HEK293 (cell line): Measurements from ENCODE around the gene COX5A.

Source experiments
- MEIS1 ChIP-seq: sonication (generic); formaldehyde crosslinking; IDR thresholded peaks from 2 replicates; pipeline ENCODE4 v1.8.1; 2022; ENCODE audit warnings: missing genetic modification reagents, mild to moderate bottlenecking, borderline replicate concordance
- SP3 ChIP-seq: fragments of 450-650 bp; formaldehyde crosslinking; IDR thresholded peaks from 2 replicates; pipeline ENCODE4 v1.5.1; 2016; ENCODE audit warnings: missing biosample characterization, missing genetic modification characterization
- TCF7L2 ChIP-seq: IDR thresholded peaks from 2 replicates; pipeline ENCODE4 v1.6.1; 2011; ENCODE audit warnings: low read depth, mild to moderate bottlenecking, inconsistent platforms, low read length, moderate library complexity, borderline replicate concordance
- ZBTB48 ChIP-seq: fragments of 450-650 bp; formaldehyde crosslinking; IDR thresholded peaks from 2 replicates; pipeline ENCODE4 v1.5.1; 2016; ENCODE audit warnings: missing biosample characterization, missing genetic modification characterization
- ZFP3 ChIP-seq: fragments of 450-650 bp; formaldehyde crosslinking; IDR thresholded peaks from 2 replicates; pipeline ENCODE4 v1.5.1; 2016; ENCODE audit warnings: low read depth, missing biosample characterization, missing genetic modification characterization
- ZNF121 ChIP-seq: fragments of 450-650 bp; formaldehyde crosslinking; IDR thresholded peaks from 2 replicates; pipeline ENCODE4 v1.5.1; 2016; ENCODE audit warnings: missing biosample characterization, missing genetic modification characterization
- ZNF174 ChIP-seq: fragments of 450-650 bp; formaldehyde crosslinking; IDR thresholded peaks from 2 replicates; pipeline ENCODE4 v1.5.0; 2017; ENCODE audit warnings: missing biosample characterization, mild to moderate bottlenecking, missing genetic modification characterization
- ZNF184 ChIP-seq: fragments of 450-650 bp; IDR thresholded peaks from 2 replicates; pipeline ENCODE4 v1.5.1; 2018; ENCODE audit warnings: missing biosample characterization, mild to moderate bottlenecking, missing genetic modification characterization
- ZNF350 ChIP-seq: fragments of 450-650 bp; formaldehyde crosslinking; IDR thresholded peaks from 2 replicates; pipeline ENCODE4 v1.5.0; 2017; ENCODE audit warnings: missing biosample characterization, mild to moderate bottlenecking, missing genetic modification characterization
- ZNF423 ChIP-seq: fragments of 450-650 bp; formaldehyde crosslinking; IDR thresholded peaks from 2 replicates; pipeline ENCODE4 v1.5.1; 2016; ENCODE audit warnings: missing biosample characterization, missing genetic modification characterization
- ZNF571 ChIP-seq: fragments of 450-650 bp; formaldehyde crosslinking; IDR thresholded peaks from 2 replicates; pipeline ENCODE4 v1.5.0; 2017; ENCODE audit warnings: missing biosample characterization, missing genetic modification characterization
- ZNF626 ChIP-seq: fragments of 450-650 bp; sonication (Bioruptor Pico); formaldehyde crosslinking; IDR thresholded peaks from 2 replicates; pipeline ENCODE4 v1.5.1; 2018; ENCODE audit warnings: missing biosample characterization, missing genetic modification characterization, inconsistent platforms
- ZNF670 ChIP-seq: fragments of 450-650 bp; formaldehyde crosslinking; IDR thresholded peaks from 2 replicates; pipeline ENCODE4 v1.5.1; 2016; ENCODE audit warnings: missing biosample characterization, missing genetic modification characterization, low read depth
- ZNF76 ChIP-seq: fragments of 450-650 bp; formaldehyde crosslinking; IDR thresholded peaks from 2 replicates; pipeline ENCODE4; 2016; ENCODE audit warnings: low read depth, missing biosample characterization, missing genetic modification characterization, borderline replicate concordance
- ZNF768 ChIP-seq: fragments of 450-650 bp; formaldehyde crosslinking; IDR thresholded peaks from 2 replicates; pipeline ENCODE4 v1.5.1; 2018; ENCODE audit warnings: missing biosample characterization, mild to moderate bottlenecking, missing genetic modification characterization
- ZNF776 ChIP-seq: fragments of 450-650 bp; formaldehyde crosslinking; IDR thresholded peaks from 2 replicates; pipeline ENCODE4 v1.5.0; 2017; ENCODE audit warnings: missing biosample characterization, missing genetic modification characterization, borderline replicate concordance
- ZNF777 ChIP-seq: fragments of 450-650 bp; formaldehyde crosslinking; IDR thresholded peaks from 2 replicates; pipeline ENCODE4 v1.5.1; 2017; ENCODE audit warnings: missing biosample characterization, missing genetic modification characterization, borderline replicate concordance
- ZNF792 ChIP-seq: fragments of 450-650 bp; formaldehyde crosslinking; IDR thresholded peaks from 2 replicates; pipeline ENCODE4 v1.5.1; 2016; ENCODE audit warnings: missing biosample characterization, missing genetic modification characterization
- ZSCAN30 ChIP-seq: fragments of 450-650 bp; IDR thresholded peaks from 2 replicates; pipeline ENCODE4 v1.5.1; 2018; ENCODE audit warnings: missing biosample characterization, mild to moderate bottlenecking, missing genetic modification characterization, moderate library complexity
- TF ChIP-seq, protein P1 (sequence below): fragments of 450-650 bp; formaldehyde crosslinking; optimal IDR thresholded peaks from 2 replicates; pipeline ENCODE3; 2016; ENCODE audit warnings: missing biosample characterization, mild to moderate bottlenecking, missing genetic modification characterization
- TF ChIP-seq, protein P2 (sequence below): fragments of 450-650 bp; formaldehyde crosslinking; IDR thresholded peaks from 2 replicates; pipeline ENCODE4 v1.5.1; 2017; ENCODE audit warnings: missing biosample characterization, mild to moderate bottlenecking, missing genetic modification characterization, moderate library complexity
- TF ChIP-seq, protein P3 (sequence below): sonication (generic); formaldehyde crosslinking; IDR thresholded peaks from 2 replicates; pipeline ENCODE4 v1.8.1; 2022; ENCODE audit warnings: mild to moderate bottlenecking, moderate library complexity, missing genetic modification reagents
- TF ChIP-seq, protein P4 (sequence below): fragments of 450-650 bp; formaldehyde crosslinking; conservative IDR thresholded peaks from 2 replicates; pipeline ENCODE4 v1.5.1; 2016; ENCODE audit warnings: low read depth, missing biosample characterization, missing genetic modification characterization
- TF ChIP-seq, protein P5 (sequence below): fragments of 450-650 bp; formaldehyde crosslinking; IDR thresholded peaks from 2 replicates; pipeline ENCODE4 v1.5.1; 2017; ENCODE audit warnings: missing biosample characterization, missing genetic modification characterization
- TF ChIP-seq, protein P6 (sequence below): fragments of 450-650 bp; formaldehyde crosslinking; IDR thresholded peaks from 2 replicates; pipeline ENCODE4 v1.5.1; 2016; ENCODE audit warnings: missing biosample characterization, missing genetic modification characterization

COX5A gene

DNA sequence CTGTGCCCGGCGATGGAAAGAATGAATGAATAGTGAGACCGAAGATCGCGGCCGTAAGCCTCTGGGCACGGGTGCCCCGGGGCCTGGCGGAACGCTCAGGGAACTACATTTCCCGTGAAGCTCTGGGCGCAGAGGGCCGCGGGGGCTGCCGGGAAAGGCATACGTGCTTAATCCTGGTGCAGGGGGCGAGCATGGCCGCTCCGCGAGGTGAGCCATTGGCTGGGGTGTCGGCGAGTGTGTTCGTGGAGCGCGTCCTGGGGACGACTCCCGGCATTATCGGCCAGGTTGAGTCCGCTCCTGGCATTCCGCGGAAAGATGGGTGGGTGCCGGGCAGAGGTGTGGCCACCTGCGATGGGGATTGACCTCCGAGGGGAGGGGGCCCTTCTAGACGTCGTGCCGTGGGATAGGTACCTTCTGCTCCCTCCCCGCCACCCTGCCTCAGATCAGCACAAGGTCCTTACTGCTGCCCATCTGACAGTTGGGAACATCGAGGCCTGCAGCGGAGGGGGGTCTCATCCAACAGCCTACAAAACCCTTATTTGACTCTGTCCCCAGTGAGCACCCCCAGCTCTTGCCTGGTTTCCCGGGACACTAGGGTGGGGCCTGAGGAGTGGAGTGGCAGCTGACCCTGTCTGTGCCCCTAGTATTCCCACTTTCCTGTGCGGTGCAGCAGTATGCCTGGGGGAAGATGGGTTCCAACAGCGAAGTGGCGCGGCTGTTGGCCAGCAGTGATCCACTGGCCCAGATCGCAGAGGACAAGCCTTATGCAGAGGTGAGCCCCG lies 47.8 kb downstream of the COX5A start, which contains the start of gene MPI (continued):
- TF ChIP-seq ZNF423 (tag by site-specific recombination): peak; percentile 42
- no peak for TF ChIP-seq ZNF184
- no peak for TF ChIP-seq ZFP3 (tag by site-specific recombination)
- TF ChIP-seq MEIS1: no peak
- peak; percentile 86 for TF ChIP-seq ZBTB48 (tag by site-specific recombination)
- TF ChIP-seq, protein P1, sequence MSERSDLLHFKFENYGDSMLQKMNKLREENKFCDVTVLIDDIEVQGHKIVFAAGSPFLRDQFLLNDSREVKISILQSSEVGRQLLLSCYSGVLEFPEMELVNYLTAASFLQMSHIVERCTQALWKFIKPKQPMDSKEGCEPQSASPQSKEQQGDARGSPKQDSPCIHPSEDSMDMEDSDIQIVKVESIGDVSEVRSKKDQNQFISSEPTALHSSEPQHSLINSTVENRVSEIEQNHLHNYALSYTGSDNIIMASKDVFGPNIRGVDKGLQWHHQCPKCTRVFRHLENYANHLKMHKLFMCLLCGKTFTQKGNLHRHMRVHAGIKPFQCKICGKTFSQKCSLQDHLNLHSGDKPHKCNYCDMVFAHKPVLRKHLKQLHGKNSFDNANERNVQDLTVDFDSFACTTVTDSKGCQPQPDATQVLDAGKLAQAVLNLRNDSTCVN (tag by site-specific recombination): peak; percentile 97
- TF ChIP-seq, protein P2, sequence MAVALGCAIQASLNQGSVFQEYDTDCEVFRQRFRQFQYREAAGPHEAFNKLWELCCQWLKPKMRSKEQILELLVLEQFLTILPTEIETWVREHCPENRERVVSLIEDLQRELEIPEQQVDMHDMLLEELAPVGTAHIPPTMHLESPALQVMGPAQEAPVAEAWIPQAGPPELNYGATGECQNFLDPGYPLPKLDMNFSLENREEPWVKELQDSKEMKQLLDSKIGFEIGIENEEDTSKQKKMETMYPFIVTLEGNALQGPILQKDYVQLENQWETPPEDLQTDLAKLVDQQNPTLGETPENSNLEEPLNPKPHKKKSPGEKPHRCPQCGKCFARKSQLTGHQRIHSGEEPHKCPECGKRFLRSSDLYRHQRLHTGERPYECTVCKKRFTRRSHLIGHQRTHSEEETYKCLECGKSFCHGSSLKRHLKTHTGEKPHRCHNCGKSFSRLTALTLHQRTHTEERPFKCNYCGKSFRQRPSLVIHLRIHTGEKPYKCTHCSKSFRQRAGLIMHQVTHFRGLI: no peak; the same call in 1 of the 2 replicates
- TF ChIP-seq, protein P3, sequence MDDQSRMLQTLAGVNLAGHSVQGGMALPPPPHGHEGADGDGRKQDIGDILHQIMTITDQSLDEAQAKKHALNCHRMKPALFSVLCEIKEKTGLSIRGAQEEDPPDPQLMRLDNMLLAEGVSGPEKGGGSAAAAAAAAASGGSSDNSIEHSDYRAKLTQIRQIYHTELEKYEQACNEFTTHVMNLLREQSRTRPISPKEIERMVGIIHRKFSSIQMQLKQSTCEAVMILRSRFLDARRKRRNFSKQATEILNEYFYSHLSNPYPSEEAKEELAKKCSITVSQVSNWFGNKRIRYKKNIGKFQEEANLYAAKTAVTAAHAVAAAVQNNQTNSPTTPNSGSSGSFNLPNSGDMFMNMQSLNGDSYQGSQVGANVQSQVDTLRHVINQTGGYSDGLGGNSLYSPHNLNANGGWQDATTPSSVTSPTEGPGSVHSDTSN (CRISPR knock-in tag): no peak
- TF ChIP-seq ZNF792 (tag by site-specific recombination): peak; percentile 82; the same call in 1 of the 2 replicates
- no peak for TF ChIP-seq ZNF670 (tag by site-specific recombination)
- no peak for TF ChIP-seq ZNF571
- TF ChIP-seq ZSCAN30 (tag by site-specific recombination): peak; percentile 62; the same call in 1 of the 2 replicates
- TF ChIP-seq ZNF777 (tag by site-specific recombination): no peak; the same call in 1 of the 2 replicates
- no peak for TF ChIP-seq ZNF768 (tag by site-specific recombination)
- TF ChIP-seq ZNF626 (tag by site-specific recombination): no peak
- no peak for TF ChIP-seq TCF7L2
- TF ChIP-seq ZNF350: no peak
- TF ChIP-seq, protein P4, sequence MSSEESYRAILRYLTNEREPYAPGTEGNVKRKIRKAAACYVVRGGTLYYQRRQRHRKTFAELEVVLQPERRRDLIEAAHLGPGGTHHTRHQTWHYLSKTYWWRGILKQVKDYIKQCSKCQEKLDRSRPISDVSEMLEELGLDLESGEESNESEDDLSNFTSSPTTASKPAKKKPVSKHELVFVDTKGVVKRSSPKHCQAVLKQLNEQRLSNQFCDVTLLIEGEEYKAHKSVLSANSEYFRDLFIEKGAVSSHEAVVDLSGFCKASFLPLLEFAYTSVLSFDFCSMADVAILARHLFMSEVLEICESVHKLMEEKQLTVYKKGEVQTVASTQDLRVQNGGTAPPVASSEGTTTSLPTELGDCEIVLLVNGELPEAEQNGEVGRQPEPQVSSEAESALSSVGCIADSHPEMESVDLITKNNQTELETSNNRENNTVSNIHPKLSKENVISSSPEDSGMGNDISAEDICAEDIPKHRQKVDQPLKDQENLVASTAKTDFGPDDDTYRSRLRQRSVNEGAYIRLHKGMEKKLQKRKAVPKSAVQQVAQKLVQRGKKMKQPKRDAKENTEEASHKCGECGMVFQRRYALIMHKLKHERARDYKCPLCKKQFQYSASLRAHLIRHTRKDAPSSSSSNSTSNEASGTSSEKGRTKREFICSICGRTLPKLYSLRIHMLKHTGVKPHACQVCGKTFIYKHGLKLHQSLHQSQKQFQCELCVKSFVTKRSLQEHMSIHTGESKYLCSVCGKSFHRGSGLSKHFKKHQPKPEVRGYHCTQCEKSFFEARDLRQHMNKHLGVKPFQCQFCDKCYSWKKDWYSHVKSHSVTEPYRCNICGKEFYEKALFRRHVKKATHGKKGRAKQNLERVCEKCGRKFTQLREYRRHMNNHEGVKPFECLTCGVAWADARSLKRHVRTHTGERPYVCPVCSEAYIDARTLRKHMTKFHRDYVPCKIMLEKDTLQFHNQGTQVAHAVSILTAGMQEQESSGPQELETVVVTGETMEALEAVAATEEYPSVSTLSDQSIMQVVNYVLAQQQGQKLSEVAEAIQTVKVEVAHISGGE (tag by site-specific recombination): peak; percentile 41; the same call in 1 of the 2 replicates
- peak; percentile 100 for TF ChIP-seq ZNF76
- TF ChIP-seq, protein P5, sequence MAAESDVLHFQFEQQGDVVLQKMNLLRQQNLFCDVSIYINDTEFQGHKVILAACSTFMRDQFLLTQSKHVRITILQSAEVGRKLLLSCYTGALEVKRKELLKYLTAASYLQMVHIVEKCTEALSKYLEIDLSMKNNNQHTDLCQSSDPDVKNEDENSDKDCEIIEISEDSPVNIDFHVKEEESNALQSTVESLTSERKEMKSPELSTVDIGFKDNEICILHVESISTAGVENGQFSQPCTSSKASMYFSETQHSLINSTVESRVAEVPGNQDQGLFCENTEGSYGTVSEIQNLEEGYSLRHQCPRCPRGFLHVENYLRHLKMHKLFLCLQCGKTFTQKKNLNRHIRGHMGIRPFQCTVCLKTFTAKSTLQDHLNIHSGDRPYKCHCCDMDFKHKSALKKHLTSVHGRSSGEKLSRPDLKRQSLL (tag by site-specific recombination): no peak
- TF ChIP-seq ZNF776 (tag by site-specific recombination): no peak
- TF ChIP-seq, protein P6, sequence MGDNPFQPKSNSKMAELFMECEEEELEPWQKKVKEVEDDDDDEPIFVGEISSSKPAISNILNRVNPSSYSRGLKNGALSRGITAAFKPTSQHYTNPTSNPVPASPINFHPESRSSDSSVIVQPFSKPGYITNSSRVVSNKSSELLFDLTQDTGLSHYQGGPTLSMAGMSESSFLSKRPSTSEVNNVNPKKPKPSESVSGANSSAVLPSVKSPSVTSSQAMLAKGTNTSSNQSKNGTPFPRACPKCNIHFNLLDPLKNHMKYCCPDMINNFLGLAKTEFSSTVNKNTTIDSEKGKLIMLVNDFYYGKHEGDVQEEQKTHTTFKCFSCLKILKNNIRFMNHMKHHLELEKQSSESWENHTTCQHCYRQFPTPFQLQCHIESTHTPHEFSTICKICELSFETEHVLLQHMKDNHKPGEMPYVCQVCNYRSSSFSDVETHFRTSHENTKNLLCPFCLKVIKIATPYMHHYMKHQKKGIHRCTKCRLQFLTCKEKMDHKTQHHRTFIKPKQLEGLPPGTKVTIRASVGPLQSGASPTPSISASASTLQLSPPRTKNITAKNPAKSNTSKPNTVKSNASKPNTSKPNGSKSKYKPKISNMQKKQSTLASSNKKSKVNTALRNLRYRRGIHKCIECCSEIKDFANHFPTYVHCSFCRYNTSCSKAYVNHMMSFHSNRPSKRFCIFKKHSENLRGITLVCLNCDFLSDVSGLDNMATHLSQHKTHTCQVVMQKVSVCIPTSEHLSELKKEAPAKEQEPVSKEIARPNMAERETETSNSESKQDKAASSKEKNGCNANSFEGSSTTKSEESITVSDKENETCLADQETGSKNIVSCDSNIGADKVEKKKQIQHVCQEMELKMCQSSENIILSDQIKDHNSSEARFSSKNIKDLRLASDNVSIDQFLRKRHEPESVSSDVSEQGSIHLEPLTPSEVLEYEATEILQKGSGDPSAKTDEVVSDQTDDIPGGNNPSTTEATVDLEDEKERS (tag by site-specific recombination): peak; percentile 85; the same call in 1 of the 2 replicates
- TF ChIP-seq SP3 (tag by site-specific recombination): peak; percentile 91
- peak; percentile 77 for TF ChIP-seq ZNF121 (tag by site-specific recombination)
- TF ChIP-seq ZNF174 (tag by site-specific recombination): no peak
